HG02973 (cell line): ENCODE results near the gene CLPTM1L.

Experiments used
- ATAC-seq: cut with Tn5 transposase; IDR thresholded peaks from one replicate; pipeline ENCODE4 v1.9.1; 2021; ENCODE audit warnings: moderate library complexity; ENCODE audit not compliant: unreplicated experiment

The CLPTM1L gene, protein sequence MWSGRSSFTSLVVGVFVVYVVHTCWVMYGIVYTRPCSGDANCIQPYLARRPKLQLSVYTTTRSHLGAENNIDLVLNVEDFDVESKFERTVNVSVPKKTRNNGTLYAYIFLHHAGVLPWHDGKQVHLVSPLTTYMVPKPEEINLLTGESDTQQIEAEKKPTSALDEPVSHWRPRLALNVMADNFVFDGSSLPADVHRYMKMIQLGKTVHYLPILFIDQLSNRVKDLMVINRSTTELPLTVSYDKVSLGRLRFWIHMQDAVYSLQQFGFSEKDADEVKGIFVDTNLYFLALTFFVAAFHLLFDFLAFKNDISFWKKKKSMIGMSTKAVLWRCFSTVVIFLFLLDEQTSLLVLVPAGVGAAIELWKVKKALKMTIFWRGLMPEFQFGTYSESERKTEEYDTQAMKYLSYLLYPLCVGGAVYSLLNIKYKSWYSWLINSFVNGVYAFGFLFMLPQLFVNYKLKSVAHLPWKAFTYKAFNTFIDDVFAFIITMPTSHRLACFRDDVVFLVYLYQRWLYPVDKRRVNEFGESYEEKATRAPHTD

DNA sequence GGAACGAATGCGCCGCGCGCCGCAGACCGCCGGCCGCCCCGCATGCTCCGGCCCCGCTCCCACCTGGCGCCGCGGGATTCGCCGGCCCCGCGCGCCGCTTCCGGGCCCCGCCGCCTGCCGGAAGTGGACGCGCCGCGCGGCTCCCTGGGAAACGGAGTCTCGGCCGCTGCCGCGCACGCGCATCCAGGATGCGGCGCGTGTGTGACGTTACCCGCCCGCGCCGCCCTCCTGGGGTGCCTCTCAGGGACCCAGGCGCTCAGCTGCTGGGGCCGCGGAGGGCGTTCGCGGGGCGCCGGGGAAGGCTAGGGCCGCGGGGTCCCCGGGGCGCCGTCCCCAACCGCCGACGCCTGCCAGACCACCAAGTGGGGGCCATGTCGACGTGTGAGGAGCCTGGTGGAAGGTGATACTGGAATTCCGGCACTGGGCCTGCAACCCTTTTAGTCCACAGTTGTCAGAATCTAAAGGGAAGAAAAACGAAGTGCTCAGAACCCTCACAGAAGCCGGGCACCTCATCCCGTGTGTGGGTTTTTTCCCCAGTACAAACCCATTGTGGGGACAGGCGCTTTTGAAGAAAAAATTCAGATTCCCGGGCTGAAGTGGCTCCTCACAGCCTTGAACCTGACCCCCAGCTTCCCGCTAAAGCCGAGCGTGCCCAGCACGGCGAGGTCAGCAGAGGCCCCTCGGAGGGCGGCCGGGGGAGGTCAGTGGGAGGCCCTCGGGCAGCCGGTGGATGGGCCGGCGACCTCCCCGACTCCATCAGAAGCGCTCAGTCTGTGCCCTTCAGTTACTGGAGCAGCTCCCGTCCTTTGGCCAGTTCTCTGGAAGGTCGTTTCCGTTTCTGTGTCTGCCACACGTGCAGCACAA is at the start of gene CLPTM1L:
Gene CLPTM1L, minus strand, starts transcription at position 125 of the 864 bp plus-strand sequence. CDS start 258 bp downstream, outside the sequence.
- peak; percentile 72 for ATAC-seq

DNA sequence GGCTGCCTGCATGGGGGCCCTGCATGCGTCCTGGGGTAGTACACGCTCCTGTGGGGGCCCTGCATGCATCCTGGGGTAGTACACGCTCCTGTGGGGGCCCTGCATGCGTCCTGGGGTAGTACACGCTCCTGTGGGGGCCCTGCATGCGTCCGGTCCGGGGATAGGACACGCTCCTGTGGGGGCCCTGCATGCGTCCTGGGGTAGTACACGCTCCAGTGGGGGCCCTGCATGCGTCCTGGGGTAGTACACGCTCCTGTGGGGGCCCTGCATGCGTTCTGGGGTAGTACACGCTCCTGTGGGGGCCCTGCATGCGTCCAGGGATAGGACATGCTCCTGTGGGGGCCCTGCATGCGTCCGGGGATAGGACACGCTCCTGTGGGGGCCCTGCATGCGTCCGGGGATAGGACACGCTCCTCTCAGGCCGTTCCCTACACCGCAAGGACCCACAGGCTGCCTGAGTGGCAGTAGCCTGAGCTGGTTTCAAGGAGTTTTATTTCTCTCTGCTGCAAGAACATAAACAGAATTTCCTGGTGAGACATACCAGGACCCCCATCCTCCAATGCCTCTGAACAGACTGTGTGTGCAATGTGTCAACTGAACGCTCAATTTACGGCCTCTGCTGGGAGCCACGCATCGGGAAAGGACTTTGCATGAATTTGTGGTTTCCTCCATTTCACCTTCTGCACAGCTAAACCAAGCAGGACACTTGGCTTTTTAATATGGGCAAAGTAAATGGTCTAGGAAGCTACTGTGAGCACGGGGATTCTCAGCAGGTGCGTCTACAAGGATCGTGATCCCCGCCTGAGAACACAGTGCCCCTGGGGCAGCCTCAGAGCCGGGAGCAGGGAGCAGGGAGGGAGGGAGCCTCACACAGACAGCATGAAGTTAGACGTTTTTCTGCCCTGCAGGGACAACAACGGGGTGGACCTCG is 48.9 kb upstream of the CLPTM1L start:
- ATAC-seq: no peak

DNA sequence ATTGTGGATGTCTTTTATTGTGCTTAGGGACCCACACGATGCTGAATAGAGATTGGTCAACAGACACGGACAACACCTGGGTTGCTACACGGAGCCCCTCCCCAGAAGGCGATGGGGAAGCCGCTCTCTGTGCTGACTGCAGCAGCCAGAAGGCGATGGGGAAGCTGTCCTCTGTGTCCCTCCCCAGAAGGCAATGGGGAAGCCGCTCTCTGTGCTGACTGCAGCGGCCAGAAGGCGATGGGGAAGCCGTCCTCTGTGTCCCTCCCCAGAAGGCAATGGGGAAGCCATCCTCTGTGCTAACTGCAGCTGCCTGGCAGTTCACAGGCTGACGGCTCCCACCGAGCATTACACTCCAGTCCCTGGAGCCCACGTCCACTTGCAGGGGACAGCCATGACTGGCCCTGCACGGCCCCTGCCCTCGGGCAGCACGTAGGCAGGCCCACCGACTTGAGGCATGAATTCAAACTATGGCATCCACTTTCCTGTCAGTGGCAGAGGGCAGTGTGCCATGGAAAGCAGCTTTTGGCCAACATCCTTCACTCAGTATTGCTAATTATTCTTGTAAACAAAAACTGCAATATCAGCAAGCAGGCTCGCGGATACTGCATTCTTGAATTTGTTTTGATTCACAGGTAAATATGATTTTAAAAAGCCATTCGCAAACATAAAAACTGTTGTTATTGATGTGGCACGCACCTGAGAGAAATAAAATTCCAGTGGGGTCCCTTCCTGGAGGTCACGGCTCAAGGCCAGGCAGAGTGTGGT is 48.1 kb upstream of the CLPTM1L start:
- no peak for ATAC-seq

DNA sequence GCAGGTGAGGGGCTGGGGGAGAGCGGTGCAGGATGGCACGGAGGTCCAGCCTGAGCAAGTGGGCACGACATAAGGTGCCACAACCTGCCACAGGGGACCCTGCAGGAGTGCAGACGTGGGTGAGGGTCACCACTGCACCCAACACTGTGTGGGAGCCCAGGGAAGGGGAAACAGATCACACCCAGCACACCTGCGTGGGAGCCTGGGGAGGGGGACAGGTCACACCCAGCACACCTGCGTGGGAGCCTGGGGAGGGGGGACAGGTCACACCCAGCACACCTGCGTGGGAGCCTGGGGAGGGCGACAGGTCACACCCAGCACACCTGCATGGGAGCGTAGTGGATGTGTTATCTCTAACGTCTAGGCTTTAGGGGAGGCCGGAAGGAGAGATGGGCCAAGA is 47.4 kb upstream of the CLPTM1L start:
- no peak for ATAC-seq

DNA sequence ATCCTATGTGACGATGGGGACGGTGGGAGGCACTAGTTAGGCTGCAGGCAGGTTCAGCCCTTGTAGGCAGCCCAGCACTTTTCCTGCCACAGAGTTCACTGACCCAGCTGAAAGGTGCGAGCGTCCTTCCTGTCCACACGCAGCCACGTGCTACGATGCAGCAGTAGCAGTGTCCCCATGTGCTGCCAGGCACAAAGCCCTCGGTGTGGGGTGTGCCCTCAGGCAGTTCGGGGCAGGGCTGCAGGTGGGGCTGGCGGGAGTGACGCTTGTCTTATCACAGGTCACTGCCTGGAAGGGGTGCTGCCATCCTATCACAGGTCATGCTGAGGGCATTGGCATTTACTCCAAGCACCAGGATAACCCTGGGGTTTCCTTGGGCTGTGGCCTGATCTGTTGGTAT is 46.8 kb upstream of the CLPTM1L start:
- no peak for ATAC-seq

DNA sequence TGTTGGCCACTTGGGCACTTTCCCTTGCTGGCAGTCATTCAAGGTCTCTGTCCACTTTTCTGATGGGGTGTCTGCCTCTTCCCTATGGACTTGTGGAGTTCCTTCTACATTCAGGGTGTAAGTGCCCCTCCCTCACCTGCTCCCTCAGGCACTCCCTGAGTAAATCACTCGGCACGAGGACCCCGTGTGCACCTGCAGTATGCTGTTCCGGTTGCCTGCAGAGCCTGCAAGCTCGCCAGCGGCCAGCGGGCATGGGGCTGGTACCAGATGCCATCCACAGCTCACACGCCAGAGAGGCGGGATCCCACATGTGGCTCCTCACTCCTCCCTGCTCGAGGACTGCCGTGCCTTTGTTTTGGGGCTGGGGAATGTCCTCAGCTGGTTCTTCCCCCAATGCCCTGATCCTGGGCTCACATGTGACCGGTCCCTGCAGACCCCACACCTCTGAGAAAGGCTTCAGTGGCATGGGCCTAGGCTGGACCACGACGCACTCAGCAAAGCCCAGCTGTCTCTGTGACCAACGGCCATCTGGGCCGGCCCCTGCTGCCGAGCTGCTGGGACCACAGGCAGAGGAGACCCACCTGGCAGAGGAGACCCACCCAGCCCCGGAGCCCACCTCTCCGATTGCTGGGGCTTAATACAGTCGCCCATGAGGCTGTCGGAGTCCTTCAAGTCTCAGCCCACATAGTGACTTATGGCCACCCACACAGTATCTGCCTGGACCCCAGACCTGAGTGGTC is 46.1 kb upstream of the CLPTM1L start:
- ATAC-seq: no peak

DNA sequence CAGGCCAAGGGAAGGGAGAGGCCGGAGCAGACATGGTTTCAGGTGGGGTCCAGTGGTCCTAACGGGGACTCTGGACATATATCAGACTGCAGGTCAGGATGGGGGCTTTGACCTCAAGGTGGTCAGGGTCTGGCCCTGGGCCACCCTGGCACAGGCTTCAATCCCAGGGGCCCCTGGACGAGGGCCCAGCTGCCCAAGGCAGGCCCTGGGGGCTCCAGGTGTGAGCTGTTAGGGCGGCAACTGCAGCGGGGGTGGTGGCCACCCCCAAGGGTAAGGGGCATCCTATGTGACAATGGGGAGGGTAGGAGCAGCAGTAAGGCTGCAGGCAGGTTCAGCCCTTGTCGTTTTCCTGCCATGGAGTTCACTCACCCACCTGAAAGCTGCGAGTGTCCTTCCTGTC is 45.4 kb upstream of the CLPTM1L start:
- no peak for ATAC-seq

DNA sequence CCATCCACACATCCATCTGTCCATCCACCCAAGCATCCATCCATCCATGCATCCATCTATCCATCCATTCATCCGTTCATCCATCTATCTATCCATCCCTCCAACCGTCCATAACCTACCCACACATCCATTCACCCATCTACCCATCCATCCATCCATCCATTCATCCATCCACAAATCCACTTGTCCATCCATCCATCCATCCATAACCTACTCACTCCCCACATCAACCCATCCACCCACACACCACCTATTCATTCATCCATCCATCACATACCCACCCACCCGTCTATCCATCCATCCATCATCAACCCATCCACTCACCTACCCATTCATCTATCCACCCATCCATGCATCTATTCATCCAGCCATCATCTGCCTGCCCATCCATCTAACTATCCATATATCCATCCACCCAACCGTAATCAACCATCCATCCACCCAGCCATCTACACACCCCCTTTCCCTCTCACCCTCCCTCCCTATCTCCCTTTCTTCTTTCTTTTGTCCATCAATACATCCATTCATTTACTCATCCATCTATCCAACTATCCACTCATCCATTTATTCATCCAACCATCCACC is 43.6 kb upstream of the CLPTM1L start:
- no peak for ATAC-seq

DNA sequence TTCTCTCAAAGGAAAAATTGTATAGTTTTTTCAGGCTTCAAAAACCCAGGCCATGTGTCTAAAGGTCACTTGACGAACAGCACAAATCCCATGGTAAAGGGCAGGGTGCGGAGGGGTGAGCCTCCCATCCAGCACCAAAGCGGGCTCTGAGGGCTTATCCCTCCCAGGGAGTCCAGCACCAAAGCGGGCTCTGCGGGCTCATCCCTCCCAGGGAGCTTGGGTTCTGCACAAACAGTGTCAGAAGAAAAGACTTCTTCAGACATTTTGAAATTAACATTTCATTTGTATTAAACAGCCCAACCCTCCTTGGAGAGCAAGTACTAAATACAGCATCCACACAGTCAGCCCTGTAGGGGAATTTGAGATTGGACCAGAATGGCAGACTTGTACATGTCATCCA is 43.0 kb upstream of the CLPTM1L start:
- ATAC-seq: no peak

DNA sequence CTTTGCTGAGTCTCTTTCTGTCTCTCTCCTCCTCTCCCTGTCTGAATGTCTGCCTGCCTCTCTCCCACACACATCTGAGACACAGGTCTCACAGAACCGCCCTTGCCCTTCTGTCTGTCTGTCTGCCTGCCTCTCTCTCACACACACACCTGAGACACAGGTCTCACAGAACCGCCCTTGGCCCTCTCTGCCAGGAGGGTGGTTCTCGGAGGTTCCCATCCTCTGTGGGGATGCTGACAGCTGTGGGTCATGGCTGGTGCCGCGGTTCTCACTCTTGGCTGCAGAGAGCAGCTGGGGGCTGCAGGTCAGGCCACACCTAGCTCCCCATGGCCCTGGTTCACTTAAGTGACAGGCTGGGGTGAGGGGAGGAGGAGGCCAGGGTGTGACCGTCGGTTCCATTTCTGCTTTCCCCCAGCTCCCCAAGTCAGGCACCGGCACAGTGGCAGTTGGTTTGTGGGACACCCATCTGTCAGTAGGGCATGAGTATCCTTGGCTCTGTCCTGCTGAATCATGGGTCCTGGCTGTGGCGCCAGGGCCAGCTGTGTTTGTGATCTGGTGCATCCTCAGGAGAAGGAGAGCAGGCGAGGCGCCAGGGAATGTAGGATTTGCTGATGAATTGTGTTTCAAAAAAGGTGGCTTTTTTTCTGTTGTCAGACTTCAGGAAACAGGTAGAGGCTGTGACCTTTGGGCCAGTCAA is 42.3 kb upstream of the CLPTM1L start:
- no peak for ATAC-seq

DNA sequence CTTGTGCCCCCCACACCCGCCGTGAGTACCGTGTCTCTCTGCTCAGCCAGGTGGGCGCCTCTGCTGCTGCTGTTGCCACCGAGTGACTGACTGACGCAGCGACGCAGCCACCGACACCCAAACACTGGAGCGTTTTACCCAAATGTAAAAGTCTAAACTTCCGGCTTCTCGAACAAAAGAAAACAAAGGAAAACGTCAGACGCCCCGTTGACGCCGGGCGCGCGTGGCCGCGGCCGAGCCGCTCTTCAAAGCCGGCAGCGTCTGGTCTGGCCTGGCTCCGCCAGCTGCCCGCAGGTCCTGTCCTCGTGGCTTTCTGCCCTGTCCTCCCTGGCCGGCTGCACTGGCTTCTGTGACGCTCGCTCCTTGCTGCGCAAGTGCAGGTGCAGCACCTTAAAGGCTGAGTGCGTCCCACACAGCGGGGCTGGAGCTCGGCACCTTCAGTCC is 41.4 kb upstream of the CLPTM1L start:
- peak; percentile 33 for ATAC-seq

DNA sequence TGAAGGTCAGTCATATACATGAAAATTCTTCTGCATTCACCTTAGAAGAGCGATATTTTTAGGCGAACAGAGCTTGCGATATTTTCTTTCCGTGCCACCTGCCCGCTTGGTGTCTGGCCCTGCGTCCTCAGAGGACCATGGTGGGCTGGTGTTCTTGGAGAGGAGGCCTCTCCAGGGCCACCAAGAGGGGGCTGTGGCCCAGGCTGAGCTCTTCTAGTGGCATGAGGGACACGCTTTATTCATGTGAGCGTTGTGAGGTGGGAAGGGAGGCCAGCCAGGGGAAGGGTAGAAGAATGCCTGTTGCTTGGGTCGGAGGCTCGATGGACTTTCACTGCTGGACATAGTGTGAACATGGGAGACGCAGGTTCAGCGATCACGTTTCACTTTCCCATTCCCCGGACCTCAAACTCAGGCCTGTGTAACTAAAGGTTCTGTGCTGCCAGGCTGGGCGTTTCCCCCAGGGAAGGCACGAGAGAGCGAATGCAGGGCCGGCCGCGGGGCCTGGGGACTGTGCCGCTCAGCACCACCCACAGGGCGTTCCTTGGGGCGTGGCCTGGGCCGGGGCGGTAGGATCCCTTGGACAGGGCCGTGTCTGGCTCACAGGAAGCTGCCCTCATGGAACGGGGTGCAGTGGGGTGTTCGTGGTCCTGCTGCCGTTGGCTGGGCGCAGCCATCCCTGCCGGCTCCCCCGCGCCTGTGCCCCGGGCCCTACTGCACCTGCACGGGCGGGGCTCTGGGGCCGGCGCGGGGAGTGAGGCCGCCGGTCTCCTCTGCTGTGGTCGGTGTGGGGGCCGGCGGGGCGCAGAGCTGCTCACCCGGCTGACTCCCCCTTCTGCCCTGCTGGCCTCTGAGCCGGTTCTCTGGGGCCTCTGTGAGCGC is 40.7 kb upstream of the CLPTM1L start:
- peak; percentile 85 for ATAC-seq

DNA sequence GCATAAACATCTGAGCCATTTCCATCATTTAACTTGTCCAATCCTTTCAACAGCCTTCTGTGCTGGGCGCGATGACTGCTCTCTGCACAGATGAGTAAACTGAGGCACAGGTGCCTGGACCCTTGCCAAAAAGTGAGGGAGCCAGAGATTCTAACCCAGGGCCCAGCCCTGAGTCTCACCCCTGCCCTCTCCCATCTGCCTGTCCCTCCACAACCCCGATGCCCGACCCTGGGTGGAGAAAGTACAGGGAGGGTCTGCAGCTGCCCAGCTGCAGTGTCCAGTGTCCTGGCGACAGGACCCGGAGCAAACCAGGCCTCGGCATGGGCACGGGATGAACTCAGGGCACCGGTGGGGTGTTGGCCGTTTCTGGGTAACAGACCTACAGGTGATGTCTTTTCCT is 39.6 kb upstream of the CLPTM1L start:
- no peak for ATAC-seq

DNA sequence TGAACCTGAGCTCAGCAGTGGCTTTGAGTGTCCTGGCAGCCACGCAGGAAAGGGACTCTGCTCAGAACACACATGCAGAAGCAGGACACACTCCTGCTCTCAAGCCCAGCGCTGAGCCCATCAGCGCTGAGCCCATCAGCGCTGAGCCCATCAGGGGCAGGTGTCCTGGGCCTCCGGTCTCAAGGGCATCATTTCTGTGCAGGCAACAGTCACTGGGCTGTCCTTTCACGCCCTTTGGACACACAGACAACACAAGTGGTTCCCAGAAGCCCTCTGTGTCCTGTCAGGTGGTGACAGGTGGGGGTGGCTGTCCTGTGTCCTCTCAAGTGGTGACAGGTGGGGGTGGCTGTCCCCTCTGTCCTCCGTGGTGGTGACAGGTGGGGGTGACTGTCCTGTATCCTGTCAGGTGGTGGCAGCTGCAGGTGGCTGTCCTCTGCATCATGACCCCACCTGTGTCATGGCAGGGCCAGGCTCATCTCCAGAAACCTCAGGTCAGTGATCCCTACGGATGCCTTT is 39.0 kb upstream of the CLPTM1L start:
- no peak for ATAC-seq

DNA sequence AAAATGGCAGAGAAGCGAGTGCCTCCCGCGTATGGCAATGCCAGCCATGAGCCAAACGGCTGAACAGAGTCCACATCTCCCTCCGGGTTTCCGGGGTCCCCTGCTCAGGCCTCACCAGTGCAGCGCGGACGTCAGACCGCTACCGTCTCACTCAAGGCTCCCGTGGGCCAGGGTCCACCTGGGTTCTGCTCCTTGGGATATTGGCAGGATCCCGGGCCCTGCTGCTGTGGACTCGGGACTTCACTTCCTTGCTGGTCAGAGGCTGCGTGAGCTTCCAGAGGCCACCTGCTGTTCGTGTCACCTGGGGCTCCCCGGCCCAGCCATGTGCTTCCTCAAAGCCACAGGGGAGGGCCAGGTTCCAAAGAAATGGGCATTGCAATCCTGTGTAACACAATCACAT is 38.4 kb upstream of the CLPTM1L start:
- ATAC-seq: no peak

DNA sequence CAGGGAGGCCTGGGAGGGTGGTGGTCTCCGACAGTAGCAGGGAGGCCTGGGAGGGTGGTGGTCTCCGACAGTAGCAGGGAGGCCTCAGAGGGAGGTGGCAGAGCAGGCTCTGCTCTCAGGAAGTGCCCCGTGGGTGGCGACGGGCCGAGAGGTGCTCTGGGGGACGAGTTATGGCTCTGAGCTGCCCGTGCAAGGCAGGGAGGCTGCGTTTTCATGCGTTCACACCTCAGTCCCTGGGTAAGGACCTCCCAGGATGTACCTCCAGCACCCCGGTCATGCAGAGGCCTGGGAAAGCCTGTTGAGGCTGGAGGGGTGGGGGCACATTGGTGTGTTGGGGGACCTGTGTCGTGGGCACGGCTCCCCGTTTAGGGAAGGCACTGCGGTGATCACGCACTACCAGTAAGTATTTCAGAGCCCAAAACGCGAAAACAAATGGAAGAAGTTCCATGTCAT is 37.4 kb upstream of the CLPTM1L start:
- no peak for ATAC-seq
